Upper lobe of right lung (tissue), 1 donor: Measurements from ENCODE around the gene ZNF341. TPM values are rescaled to one million over a fixed set of nuclear protein-coding genes. Genes with fewer than 3 reads are reported as not detected.

ENCODE experiments used
- ATAC-seq: fragments of 200-7000 bp; cut with Tn5 transposase; one replicate; pipeline ENCODE4 v1.9.1; 2020; ENCODE audit warnings: mild to moderate bottlenecking, moderate library complexity
- DNase-seq: peaks from one replicate; pipeline ENCODE4 v3.0.0-alpha.2; 2020
- H3K27ac ChIP-seq: fragments of 200-600 bp; one replicate; pipeline ENCODE4 v1.8.0; 2022
- H3K27me3 ChIP-seq: fragments of 200-600 bp; one replicate; pipeline ENCODE4 v1.8.0; 2022; ENCODE audit warnings: mild to moderate bottlenecking
- H3K36me3 ChIP-seq: fragments of 200-600 bp; one replicate; pipeline ENCODE4 v1.8.0; 2022
- H3K4me1 ChIP-seq: fragments of 200-600 bp; one replicate; pipeline ENCODE4 v1.8.0; 2022
- H3K4me3 ChIP-seq: fragments of 200-600 bp; one replicate; pipeline ENCODE4 v1.8.0; 2022; ENCODE audit warnings: mild to moderate bottlenecking
- H3K9me3 ChIP-seq: fragments of 200-600 bp; one replicate; pipeline ENCODE4 v1.8.0; 2022
- CTCF ChIP-seq: fragments of 200-600 bp; IDR thresholded peaks from one replicate; pipeline ENCODE4 v1.8.0; 2022; ENCODE audit warnings: antibody characterized with exemption
- intact Hi-C: fragments of 100-400 bp; cut with DNase I; formaldehyde crosslinking; loops from one replicate; pipeline ENCODE4 v1.11.0; 2022
- total RNA-seq: library from RNA; stranded (reverse); fragmentation: NEBNext Ultra II Directional; extraction: Animal tissue kit (Norgen Biotek cat#: 25700); gene quantifications from one replicate; pipeline ENCODE4 v1.2.1, GENCODE V29; 2021
- donor health status: DM: no; HTN: yes; CAD: no; lungs with severe emphysema.

Gene ZNF341
- total RNA-seq, 1 donor from 2014 or later, result 4.8 TPM

- ATAC-seq (no peak), DNase-seq (no peak)
- H3K36me3 ChIP-seq, result no peaks in the 10 kb centered on the region
- H3K9me3 ChIP-seq, result no peaks in the 10 kb centered on the region
- H3K27me3 ChIP-seq, result no peaks in the 10 kb centered on the region
- intact Hi-C loops, result no loop called here
- H3K27ac ChIP-seq, result no peak overlapping the region
- H3K4me3 ChIP-seq, result no peak overlapping the region
- no peak for TF ChIP-seq CTCF
- peaks cover 64% of the 10 kb centered on the region for H3K4me1 ChIP-seq
Observed at GRCh38 chr20:33841436-33841799, 109.6 kb downstream of the ZNF341 start.

Other genes with a start within 250 kb of the ZNF341 start
- 15.7 TPM for gene CBFA2T2, start 241.9 kb upstream of the ZNF341 start, total RNA-seq
- gene C20orf144, start 69.7 kb upstream of the ZNF341 start, total RNA-seq, result 0.23 TPM
- 1.3 TPM for gene ACTL10, start 65.1 kb upstream of the ZNF341 start, total RNA-seq
- gene NECAB3, start 57.6 kb upstream of the ZNF341 start, total RNA-seq, result 56.2 TPM
- gene E2F1, start 45.6 kb upstream of the ZNF341 start, total RNA-seq, result 2.4 TPM
- 35.6 TPM for gene PXMP4, start 11.7 kb upstream of the ZNF341 start, total RNA-seq
- 86.6 TPM for gene CHMP4B, start 79.4 kb downstream of the ZNF341 start, total RNA-seq